Mesendoderm (in vitro differentiated cells): Measurements from ENCODE around the gene BTBD3.

Experiments used
- DNase-seq: peaks from one replicate; pipeline ENCODE4 v3.0.0; 2013
- H2AK5ac ChIP-seq: 2 replicates; pipeline ENCODE4 v1.6.1; 2013; ENCODE audit warnings: low read length, inconsistent platforms
- H2BK120ac ChIP-seq: 2 replicates; pipeline ENCODE4 v1.6.1; 2013; ENCODE audit warnings: low read depth, mild to moderate bottlenecking, low read length, moderate library complexity, mixed read lengths
- H2BK15ac ChIP-seq: replicated peaks from 2 replicates; pipeline ENCODE4 v1.6.1; 2013; ENCODE audit warnings: low read depth, mild to moderate bottlenecking, moderate library complexity
- H2BK5ac ChIP-seq: 2 replicates; pipeline ENCODE4 v1.6.1; 2013; ENCODE audit warnings: low read length, inconsistent platforms
- H3K18ac ChIP-seq: 2 replicates; pipeline ENCODE4 v1.6.1; 2013; ENCODE audit warnings: mild to moderate bottlenecking, low read length, mixed read lengths
- H3K23ac ChIP-seq: one replicate; pipeline ENCODE4 v1.6.1; 2013; ENCODE audit warnings: low read length
- H3K27ac ChIP-seq: 2 replicates; pipeline ENCODE4 v1.5.1; 2013; ENCODE audit warnings: low read depth, mild to moderate bottlenecking, inconsistent platforms, low read length, moderate library complexity
- H3K27me3 ChIP-seq: 2 replicates; pipeline ENCODE4 v1.6.1; 2013; ENCODE audit warnings: low read length, control low read depth, mild to moderate bottlenecking, inconsistent platforms; ENCODE audit not compliant: insufficient read depth, poor library complexity
- H3K36me3 ChIP-seq: 2 replicates; pipeline ENCODE4 v1.6.1; 2013; ENCODE audit warnings: low read length, inconsistent platforms; ENCODE audit not compliant: control insufficient read depth, insufficient read depth
- H3K4ac ChIP-seq: one replicate; pipeline ENCODE4 v1.6.1; 2013; ENCODE audit warnings: low read depth, mild to moderate bottlenecking, low read length, moderate library complexity
- H3K4me1 ChIP-seq: 2 replicates; pipeline ENCODE4 v1.6.1; 2013; ENCODE audit warnings: low read depth, low read length, inconsistent platforms; ENCODE audit not compliant: control insufficient read depth
- H3K4me2 ChIP-seq: 2 replicates; pipeline ENCODE4 v1.6.1; 2013; ENCODE audit warnings: low read length
- H3K4me3 ChIP-seq: 2 replicates; pipeline ENCODE4 v1.5.1; 2013; ENCODE audit warnings: mild to moderate bottlenecking, low read length
- H3K56ac ChIP-seq: one replicate; pipeline ENCODE4 v1.6.1; 2013; ENCODE audit warnings: low read length
- H3K79me1 ChIP-seq: 2 replicates; pipeline ENCODE4 v1.6.1; 2013; ENCODE audit warnings: low read length, inconsistent platforms
- H3K79me2 ChIP-seq: 2 replicates; pipeline ENCODE4 v1.6.1; 2013; ENCODE audit warnings: mild to moderate bottlenecking, low read length; ENCODE audit not compliant: control insufficient read depth, insufficient read depth
- H3K9ac ChIP-seq: 2 replicates; pipeline ENCODE4 v1.6.1; 2013; ENCODE audit warnings: low read length, inconsistent platforms
- H4K5ac ChIP-seq: one replicate; pipeline ENCODE4 v1.6.1; 2013; ENCODE audit warnings: low read length
- H4K8ac ChIP-seq: one replicate; pipeline ENCODE4 v1.6.1; 2013; ENCODE audit warnings: low read depth, mild to moderate bottlenecking, control low read depth, low read length, moderate library complexity
- WGBS: extraction: QIAGEN DNeasy Blood & Tissue Kit; methylation state at CpG from one replicate; pipeline ENCODE4 v1.1.7; 2013; ENCODE audit warnings: low lambda C conversion rate, missing lambda C conversion rate; ENCODE audit not compliant: insufficient coverage; ENCODE audit errors: extremely low coverage; 5-methylcytosine and 5-hydroxymethylcytosine counted together

BTBD3 gene

GRCh38 chr20:11941593-11942246 is 24.0 kb downstream of the BTBD3 start:
- H3K36me3 ChIP-seq = no peaks in the 10 kb centered on the region
- H2BK120ac ChIP-seq = no peak overlapping the region
- no CpG with 5 or more reads among the region's 4 CpGs for WGBS

GRCh38 chr20:11943778-11944177 is 26.1 kb downstream of the BTBD3 start:
- Histone ChIP-seq H3K79me1 (no peaks in the 10 kb centered on the region), H3K27ac (no peak overlapping the region), H3K4me2 (no peak overlapping the region), H2BK5ac (no peak overlapping the region), H3K4ac (no peak overlapping the region), H4K8ac (no peak overlapping the region), H2BK120ac (no peak overlapping the region), H2BK15ac (no peak overlapping the region), H4K5ac (no peak overlapping the region), H3K4me3 (no peak overlapping the region), H3K9ac (no peak overlapping the region), H3K23ac (no peak overlapping the region), H3K56ac (no peak overlapping the region), H3K27me3 (no peaks in the 10 kb centered on the region), H3K79me2 (no peaks in the 10 kb centered on the region), H3K4me1 (no peaks in the 10 kb centered on the region), H2AK5ac (no peak overlapping the region), H3K18ac (no peak overlapping the region), H3K36me3 (no peaks in the 10 kb centered on the region)
- no CpG with 5 or more reads among the region's 6 CpGs for WGBS
- no peak for DNase-seq

More at GRCh38 chr20:11941593-11942246, 24.0 kb downstream of the BTBD3 start:
- H2AK5ac ChIP-seq = no peak overlapping the region
- no peak for DNase-seq
- no peak overlapping the region for H3K4me2 ChIP-seq
- no peak overlapping the region for H3K23ac ChIP-seq
- no peak overlapping the region for H3K4me3 ChIP-seq
- no peak overlapping the region for H3K56ac ChIP-seq
- H3K27me3 ChIP-seq = no peaks in the 10 kb centered on the region
- H3K79me2 ChIP-seq = no peaks in the 10 kb centered on the region
- no peak overlapping the region for H2BK5ac ChIP-seq
- no peak overlapping the region for H3K9ac ChIP-seq
- H3K18ac ChIP-seq = no peak overlapping the region
- H2BK15ac ChIP-seq = no peak overlapping the region
- H4K5ac ChIP-seq = no peak overlapping the region
- no peaks in the 10 kb centered on the region for H3K4me1 ChIP-seq
- H3K79me1 ChIP-seq = no peaks in the 10 kb centered on the region
- no peak overlapping the region for H4K8ac ChIP-seq
- H3K27ac ChIP-seq = no peak overlapping the region
- H3K4ac ChIP-seq = no peak overlapping the region

GRCh38 chr20:11948806-11949205 is 31.1 kb downstream of the BTBD3 start:
- Histone ChIP-seq H3K18ac (no peak overlapping the region), H4K5ac (no peak overlapping the region), H3K4me3 (no peak overlapping the region), H3K56ac (no peak overlapping the region), H3K23ac (no peak overlapping the region), H3K27me3 (no peaks in the 10 kb centered on the region), H2BK15ac (no peak overlapping the region), H3K9ac (no peak overlapping the region), H4K8ac (no peak overlapping the region), H2BK5ac (no peak overlapping the region), H3K4ac (no peak overlapping the region), H3K4me1 (no peaks in the 10 kb centered on the region), H3K36me3 (no peaks in the 10 kb centered on the region), H2AK5ac (no peak overlapping the region), H2BK120ac (no peak overlapping the region), H3K4me2 (no peak overlapping the region), H3K79me2 (no peaks in the 10 kb centered on the region), H3K79me1 (no peaks in the 10 kb centered on the region), H3K27ac (no peak overlapping the region)
- DNase-seq = no peak

- Histone ChIP-seq H2BK15ac (no peak overlapping the region), H3K23ac (no peak overlapping the region), H2BK120ac (no peak overlapping the region), H2AK5ac (no peak overlapping the region), H3K4me3 (no peak overlapping the region), H3K4ac (no peak overlapping the region), H3K56ac (no peak overlapping the region), H3K79me2 (no peaks in the 10 kb centered on the region), H3K4me1 (no peaks in the 10 kb centered on the region), H2BK5ac (no peak overlapping the region), H4K8ac (no peak overlapping the region), H3K27me3 (no peaks in the 10 kb centered on the region), H4K5ac (no peak overlapping the region), H3K4me2 (no peak overlapping the region), H3K79me1 (no peaks in the 10 kb centered on the region), H3K27ac (no peak overlapping the region), H3K9ac (no peak overlapping the region), H3K18ac (no peak overlapping the region), H3K36me3 (no peaks in the 10 kb centered on the region)
- no peak for DNase-seq
- WGBS = no CpG with 5 or more reads among the region's 3 CpGs
Measured at GRCh38 chr20:11949711-11950110, 32.0 kb downstream of the BTBD3 start.

GRCh38 chr20:11951696-11952095 is 34.0 kb downstream of the BTBD3 start:
- H4K8ac ChIP-seq = no peak overlapping the region
- no peak overlapping the region for H3K4ac ChIP-seq
- DNase-seq = no peak
- H4K5ac ChIP-seq = no peak overlapping the region
- H2BK120ac ChIP-seq = no peak overlapping the region
- H3K4me1 ChIP-seq = no peaks in the 10 kb centered on the region
- no peaks in the 10 kb centered on the region for H3K36me3 ChIP-seq
- H3K79me1 ChIP-seq = no peaks in the 10 kb centered on the region
- H3K18ac ChIP-seq = no peak overlapping the region
- H3K27me3 ChIP-seq = no peaks in the 10 kb centered on the region
- no peak overlapping the region for H3K27ac ChIP-seq
- H2AK5ac ChIP-seq = no peak overlapping the region
- H2BK15ac ChIP-seq = no peak overlapping the region
- no peaks in the 10 kb centered on the region for H3K79me2 ChIP-seq
- no peak overlapping the region for H3K56ac ChIP-seq
- H3K4me2 ChIP-seq = no peak overlapping the region
- H3K23ac ChIP-seq = no peak overlapping the region
- no peak overlapping the region for H3K9ac ChIP-seq
- no peak overlapping the region for H2BK5ac ChIP-seq
- no peak overlapping the region for H3K4me3 ChIP-seq
- no CpG with 5 or more reads among the region's 3 CpGs for WGBS

GRCh38 chr20:11952639-11953038 is 34.9 kb downstream of the BTBD3 start:
- Histone ChIP-seq H3K4me1 (no peaks in the 10 kb centered on the region), H3K79me2 (no peaks in the 10 kb centered on the region), H3K79me1 (no peaks in the 10 kb centered on the region), H3K9ac (no peak overlapping the region), H3K4me3 (no peak overlapping the region), H3K23ac (no peak overlapping the region), H2AK5ac (no peak overlapping the region), H3K4ac (no peak overlapping the region), H2BK120ac (no peak overlapping the region), H3K18ac (no peak overlapping the region), H3K56ac (no peak overlapping the region), H2BK5ac (no peak overlapping the region), H3K36me3 (no peaks in the 10 kb centered on the region), H4K5ac (no peak overlapping the region), H2BK15ac (no peak overlapping the region), H3K4me2 (no peak overlapping the region), H3K27ac (no peak overlapping the region), H3K27me3 (no peaks in the 10 kb centered on the region), H4K8ac (no peak overlapping the region)
- DNase-seq = no peak
- no CpG with 5 or more reads among the region's 4 CpGs for WGBS
